Measurements from ENCODE around the gene GPR22. TPM values are rescaled to one million over a fixed set of nuclear protein-coding genes. Genes with fewer than 3 reads are reported as not detected.

The GPR22 gene
- total RNA-seq, 1 donor from 2014 or later, result 25.4 TPM

- intact Hi-C loops (cut with DNase I), result no loop called here
- no peak for DNase-seq (ENCODE audit: low spot score)
Observed at GRCh38 chr7:107471292-107472070, 1.6 kb downstream of the GPR22 start.

GRCh38 chr7:107472116-107472515 lies 2.3 kb downstream of the GPR22 start:
- intact Hi-C loops (cut with DNase I), result no loop called here
- DNase-seq (ENCODE audit: low spot score), result no peak

- intact Hi-C loops (cut with DNase I), result loop anchor here (2.0 kb wide), 1 partner anchor 107 kb away; the partner anchor contains the start of gene BCAP29
- DNase-seq (ENCODE audit: low spot score), result no peak
Observed at GRCh38 chr7:107474104-107474521, 4.3 kb downstream of the GPR22 start.

GRCh38 chr7:107479303-107479702 lies 9.4 kb downstream of the GPR22 start:
- intact Hi-C loops (cut with DNase I), result no loop called here
- DNase-seq (ENCODE audit: low spot score), result no peak

GRCh38 chr7:107480932-107481331 lies 11.1 kb downstream of the GPR22 start:
- intact Hi-C loops (cut with DNase I), result loop anchor here (5.0 kb wide), 2 partner anchors 259 to 274 kb away; no protein-coding TSS in a partner anchor
- no peak for DNase-seq (ENCODE audit: low spot score)

GRCh38 chr7:107482571-107482970 lies 12.7 kb downstream of the GPR22 start:
- DNase-seq (ENCODE audit: low spot score), result no peak
- intact Hi-C loops (cut with DNase I), result loop anchor here (5.0 kb wide), 2 partner anchors 260 to 275 kb away; no protein-coding TSS in a partner anchor

- intact Hi-C loops (cut with DNase I), result no loop called here
- no peak for DNase-seq (ENCODE audit: low spot score)
Observed at GRCh38 chr7:107486041-107486440, 16.2 kb downstream of the GPR22 start.

GRCh38 chr7:107492875-107493274 lies 23.0 kb downstream of the GPR22 start:
- no peak for DNase-seq (ENCODE audit: low spot score)
- intact Hi-C loops (cut with DNase I), result no loop called here

GRCh38 chr7:107494315-107494751 lies 24.5 kb downstream of the GPR22 start:
- intact Hi-C loops (cut with DNase I), result no loop called here
- DNase-seq (ENCODE audit: low spot score), result no peak

- intact Hi-C loops (cut with DNase I), result no loop called here
Observed at GRCh38 chr7:107494884-107495283, 25.0 kb downstream of the GPR22 start.

GRCh38 chr7:107495516-107495915 lies 25.7 kb downstream of the GPR22 start:
- no peak for DNase-seq (ENCODE audit: low spot score)
- intact Hi-C loops (cut with DNase I), result no loop called here

More at GRCh38 chr7:107494884-107495283, 25.0 kb downstream of the GPR22 start:
- no peak for DNase-seq (ENCODE audit: low spot score)

GRCh38 chr7:107499731-107500130 lies 29.9 kb downstream of the GPR22 start:
- intact Hi-C loops (cut with DNase I), result no loop called here
- no peak for DNase-seq (ENCODE audit: low spot score)

- intact Hi-C loops (cut with DNase I), result no loop called here
- no peak for DNase-seq (ENCODE audit: low spot score)
Observed at GRCh38 chr7:107501593-107501992, 31.7 kb downstream of the GPR22 start.

- intact Hi-C loops (cut with DNase I), result no loop called here
- DNase-seq (ENCODE audit: low spot score), result no peak
Observed at GRCh38 chr7:107502154-107502553, 32.3 kb downstream of the GPR22 start.

- intact Hi-C loops (cut with DNase I), result no loop called here
Observed at GRCh38 chr7:107502797-107503196, 32.9 kb downstream of the GPR22 start.

GRCh38 chr7:107503687-107504086 lies 33.8 kb downstream of the GPR22 start:
- no peak for DNase-seq (ENCODE audit: low spot score)
- intact Hi-C loops (cut with DNase I), result no loop called here

More at GRCh38 chr7:107502797-107503196, 32.9 kb downstream of the GPR22 start:
- DNase-seq (ENCODE audit: low spot score), result no peak

GRCh38 chr7:107505362-107505761 lies 35.5 kb downstream of the GPR22 start:
- no peak for DNase-seq (ENCODE audit: low spot score)
- intact Hi-C loops (cut with DNase I), result no loop called here

- intact Hi-C loops (cut with DNase I), result no loop called here
Observed at GRCh38 chr7:107505997-107506673, 36.3 kb downstream of the GPR22 start.

GRCh38 chr7:107506674-107507339 lies 37.0 kb downstream of the GPR22 start:
- intact Hi-C loops (cut with DNase I), result no loop called here
- DNase-seq (ENCODE audit: low spot score), result no peak

More at GRCh38 chr7:107505997-107506673, 36.3 kb downstream of the GPR22 start:
- no peak for DNase-seq (ENCODE audit: low spot score)
